GM18519 (cell line): Measurements from ENCODE around the gene JPH2.

Experiments used
- ATAC-seq: cut with Tn5 transposase; IDR thresholded peaks from one replicate; pipeline ENCODE4 v1.9.1; 2021; ENCODE audit warnings: mild to moderate bottlenecking, moderate library complexity; ENCODE audit not compliant: unreplicated experiment, low FRiP score

JPH2 gene

DNA sequence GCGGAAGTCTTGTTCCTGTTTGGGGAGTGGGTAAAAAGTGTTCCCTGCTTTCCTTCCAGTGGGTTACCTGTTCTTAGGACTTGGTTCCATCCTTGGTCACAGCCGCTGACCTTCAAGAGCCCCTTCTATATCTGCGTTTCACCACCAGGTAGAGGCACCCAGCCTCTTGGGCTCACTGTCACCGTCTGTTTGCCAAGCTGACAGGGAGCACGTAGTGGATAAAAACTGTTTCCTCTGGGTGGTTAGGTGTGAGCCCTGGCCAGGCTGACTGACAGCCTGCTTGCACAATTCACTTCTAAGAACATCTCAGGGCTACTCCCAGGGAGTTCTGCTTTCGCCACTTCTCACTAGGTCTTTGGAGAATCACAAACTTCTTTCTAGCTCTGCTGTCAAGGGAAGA lies 1.8 kb upstream of the JPH2 start:
- ATAC-seq = no peak

- no peak for ATAC-seq
Observed at GRCh38 chr20:44187772-44188709, 1.1 kb upstream of the JPH2 start.

GRCh38 chr20:44186674-44187053 lies 324 bp downstream of the JPH2 start:
- ATAC-seq = no peak

DNA sequence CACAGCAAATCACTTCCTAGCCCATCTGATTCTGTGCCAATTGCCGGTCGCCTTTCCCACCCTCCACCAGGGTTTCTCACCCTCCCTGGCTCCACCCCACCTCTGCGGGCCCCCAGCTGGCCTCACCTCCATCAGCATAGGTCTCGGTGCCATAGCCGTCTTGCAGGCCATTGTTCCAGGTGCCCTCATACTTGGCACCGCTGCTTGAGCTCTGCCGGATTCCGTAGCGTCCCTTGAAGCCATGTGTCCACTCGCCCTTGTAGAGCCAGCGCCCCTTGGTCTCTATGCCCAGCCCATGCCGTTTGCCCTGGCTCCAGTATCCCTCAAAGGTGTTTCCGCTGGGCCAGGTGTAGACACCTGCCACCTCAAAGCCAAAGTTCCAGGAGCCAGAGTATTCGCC lies 787 bp downstream of the JPH2 start:
- ATAC-seq = no peak

DNA sequence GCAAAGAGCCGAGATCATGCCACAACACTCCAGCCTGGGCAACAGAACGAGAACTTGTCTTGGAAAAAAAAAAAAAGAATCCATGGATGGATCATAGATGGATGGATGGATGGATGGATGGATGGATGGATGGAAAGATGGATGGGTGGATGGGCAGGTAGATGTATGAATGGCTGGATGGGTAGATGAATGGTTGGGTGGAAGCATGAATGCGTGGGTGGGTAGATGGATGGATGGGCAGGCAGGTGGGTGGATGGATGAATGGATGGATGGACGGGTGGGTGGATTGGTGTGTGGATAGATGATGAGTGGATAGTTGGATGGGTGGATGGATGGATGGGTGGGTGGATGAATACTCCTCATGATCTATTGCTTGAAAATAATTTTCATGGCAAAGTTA lies 1.4 kb downstream of the JPH2 start:
- ATAC-seq = no peak

DNA sequence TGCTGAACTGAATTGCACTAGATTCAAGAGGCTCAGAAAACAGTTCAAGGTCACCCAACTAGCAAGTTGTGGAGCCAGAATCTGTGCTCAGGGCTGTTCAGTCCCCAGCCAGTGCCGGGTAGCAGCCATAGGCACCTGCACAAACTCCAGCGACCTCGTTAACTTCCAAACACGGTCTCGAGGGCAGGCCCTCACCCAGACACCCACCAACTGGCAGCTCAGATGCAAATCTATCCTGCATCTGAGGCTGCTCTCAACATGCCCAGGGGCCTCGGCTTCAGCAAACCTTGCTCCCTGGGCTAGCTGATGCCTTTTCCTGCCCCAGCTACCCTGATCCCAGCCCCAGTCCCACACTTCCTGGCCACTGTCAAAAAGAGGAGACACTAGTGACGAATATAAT lies 3.7 kb downstream of the JPH2 start:
- no peak for ATAC-seq

DNA sequence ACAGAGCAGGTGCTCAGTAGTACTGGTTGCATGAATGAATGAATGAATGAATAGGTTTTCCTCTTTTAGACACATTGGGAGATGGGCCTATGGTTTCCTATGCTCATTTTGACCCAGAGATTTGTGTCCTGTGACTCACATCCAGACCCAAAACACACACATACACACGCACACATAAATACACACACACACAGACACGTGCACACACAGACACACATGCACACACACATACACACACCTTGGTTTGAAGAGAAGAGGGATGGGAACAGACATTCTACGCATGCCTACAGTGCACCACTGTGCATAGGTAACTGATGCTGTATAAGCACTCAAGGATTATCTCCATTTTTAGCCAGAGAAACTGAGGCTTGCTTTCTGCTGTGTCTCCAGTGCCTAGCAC lies 4.1 kb downstream of the JPH2 start:
- ATAC-seq = no peak

DNA sequence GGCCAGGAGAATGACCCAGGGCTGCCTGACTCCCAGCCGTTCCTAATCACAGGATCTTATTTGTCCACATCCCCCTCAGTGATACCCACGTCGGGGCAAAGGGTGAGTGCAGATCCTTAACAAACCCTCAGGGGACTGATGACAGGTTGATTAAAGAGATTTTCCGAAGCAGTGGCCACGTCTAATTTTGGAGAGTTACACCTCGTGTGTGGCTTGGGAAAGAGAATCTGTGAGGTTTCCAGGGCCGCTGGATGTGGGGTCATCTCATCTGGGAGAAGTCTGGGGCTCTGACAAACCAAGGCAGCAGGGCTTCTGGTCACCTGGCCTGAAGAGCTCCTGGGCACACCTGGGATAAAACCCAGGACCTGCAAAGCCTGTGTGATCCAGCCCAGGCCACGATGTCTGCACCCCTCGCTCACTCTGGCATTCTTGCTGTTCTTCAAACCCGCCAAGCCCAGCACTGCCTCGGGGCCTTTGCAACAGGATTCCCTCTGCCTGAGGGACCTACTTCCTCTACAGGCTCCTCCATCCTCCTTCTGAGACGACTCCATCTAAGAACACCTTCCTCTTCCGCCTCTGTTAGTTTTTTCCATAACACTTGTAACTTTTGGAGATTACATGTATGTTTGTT lies 4.7 kb downstream of the JPH2 start:
- ATAC-seq = no peak

GRCh38 chr20:44181611-44182010 lies 5.4 kb downstream of the JPH2 start:
- ATAC-seq = no peak

DNA sequence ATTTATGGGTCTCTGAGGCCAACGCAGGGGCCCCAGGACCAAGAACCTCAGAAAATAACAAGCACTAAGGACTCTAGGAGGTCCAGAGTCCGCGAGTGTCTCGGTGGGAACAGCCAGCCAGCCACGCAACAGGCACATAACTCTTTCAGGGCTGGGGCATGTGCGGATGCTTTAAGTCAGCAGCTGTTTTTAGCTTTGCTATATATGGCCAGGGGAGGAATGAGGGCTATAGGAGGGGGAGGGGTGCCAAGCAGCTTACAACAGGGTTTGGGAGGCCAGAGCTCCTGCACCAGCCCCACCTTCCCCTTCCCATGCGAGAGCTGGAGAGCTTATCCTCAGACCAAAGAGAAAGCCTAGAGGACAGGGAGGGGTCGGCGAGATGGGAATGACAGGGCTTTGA lies 6.2 kb downstream of the JPH2 start:
- no peak for ATAC-seq

DNA sequence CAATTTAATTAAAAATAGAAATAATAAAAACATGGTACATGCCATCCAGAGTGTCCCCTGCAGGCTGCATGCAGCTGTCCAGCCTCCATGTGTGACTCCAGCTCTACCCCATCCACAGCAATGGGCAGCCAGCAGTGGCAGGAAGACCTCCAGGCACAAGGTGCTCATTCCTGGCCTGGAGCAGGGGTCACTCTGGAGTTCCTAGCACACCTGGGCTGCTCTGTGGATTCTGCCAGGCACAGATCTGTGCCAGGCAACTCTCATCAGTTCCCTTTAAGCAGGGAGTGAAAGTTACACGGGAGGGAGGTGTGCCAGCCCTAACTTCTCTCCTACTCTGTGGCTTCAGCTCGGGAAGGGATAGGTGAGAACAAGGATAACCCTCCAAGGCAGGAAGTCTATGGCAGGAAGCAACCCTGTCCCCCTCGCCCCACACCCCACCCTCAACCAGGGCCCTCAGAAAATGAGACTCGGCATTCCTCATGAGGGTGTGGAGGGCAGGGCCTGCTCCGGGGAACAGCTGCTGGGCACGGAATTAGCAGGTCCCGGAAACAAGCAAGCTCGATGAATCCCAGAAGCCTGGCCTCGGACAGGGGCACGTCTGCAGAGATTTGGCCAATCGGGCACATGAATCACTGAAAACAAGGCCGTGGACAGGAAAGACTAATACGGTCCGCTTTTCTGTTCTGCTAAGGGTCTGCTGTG lies 10.0 kb downstream of the JPH2 start:
- no peak for ATAC-seq

- ATAC-seq = no peak
Observed at GRCh38 chr20:44174996-44175765, 11.8 kb downstream of the JPH2 start.

GRCh38 chr20:44173846-44174245 lies 13.1 kb downstream of the JPH2 start:
- no peak for ATAC-seq

DNA sequence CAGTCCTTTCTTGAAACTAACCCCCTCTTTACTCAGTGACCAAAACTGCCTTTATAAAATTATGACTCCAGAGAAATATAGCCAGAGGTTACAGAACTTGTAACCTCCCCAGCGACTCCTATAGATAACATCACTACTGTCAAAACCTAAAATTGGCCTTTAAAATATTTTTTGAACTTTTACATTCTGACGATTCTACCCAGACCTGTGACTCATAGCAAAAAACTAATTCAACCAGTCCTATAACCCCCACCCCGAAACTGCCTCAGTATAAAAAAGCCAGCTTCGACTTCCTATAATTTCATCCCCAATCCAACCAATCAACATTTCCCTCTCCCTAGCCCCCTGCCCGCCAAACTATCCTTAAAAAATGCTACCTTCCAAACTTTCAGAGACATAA lies 13.9 kb downstream of the JPH2 start:
- no peak for ATAC-seq

GRCh38 chr20:44172572-44172950 lies 14.4 kb downstream of the JPH2 start:
- no peak for ATAC-seq

GRCh38 chr20:44171775-44172571 lies 15.0 kb downstream of the JPH2 start:
- no peak for ATAC-seq

DNA sequence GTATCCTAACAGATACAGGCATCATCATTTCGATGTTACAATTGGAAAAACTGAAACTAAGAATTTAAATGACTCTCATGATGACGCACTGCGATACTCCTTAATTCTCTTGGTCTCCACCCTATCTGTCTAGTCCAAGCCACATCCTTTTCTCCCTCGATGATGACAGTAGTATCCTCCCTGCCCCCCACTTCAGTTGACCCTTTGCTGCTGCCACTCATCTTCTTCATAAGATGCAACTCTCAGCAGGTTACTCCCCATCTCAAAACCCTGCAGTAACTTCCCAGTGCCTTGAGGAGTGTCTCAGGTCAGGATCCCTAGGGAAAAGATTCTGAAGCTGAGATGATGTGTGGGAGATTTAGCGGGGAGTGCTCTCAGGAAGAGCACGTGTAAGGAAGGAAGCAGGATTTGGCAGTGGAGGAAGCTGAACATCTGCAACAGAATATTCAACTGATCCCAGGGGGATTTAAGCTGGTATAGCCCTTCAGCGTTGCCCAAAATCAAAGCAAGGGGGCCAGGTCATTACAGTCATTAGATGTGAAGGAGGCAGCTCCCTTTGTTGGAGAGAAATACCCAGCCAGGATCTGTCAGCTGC lies 16.1 kb downstream of the JPH2 start:
- no peak for ATAC-seq

GRCh38 chr20:44167736-44168135 lies 19.3 kb downstream of the JPH2 start:
- ATAC-seq = no peak

GRCh38 chr20:44166477-44166876 lies 20.5 kb downstream of the JPH2 start:
- ATAC-seq = no peak

GRCh38 chr20:44166008-44166407 lies 21.0 kb downstream of the JPH2 start:
- no peak for ATAC-seq
